ENCODE results near the gene GRAMD4.

Gene GRAMD4

GRCh38 chr22:46600273-46600796, 19.9 kb upstream of the GRAMD4 start:
- Mint-ChIP-seq H3K4me1 (ENCODE audit: low read depth) (peaks cover 13% of the 10 kb centered on the region), H3K4me3 (no peak overlapping the region), H3K9me3 (no peaks in the 10 kb centered on the region), H3K36me3 (ENCODE audit: low read depth) (no peaks in the 10 kb centered on the region), H3K27ac (no peak overlapping the region), H3K27me3 (no peaks in the 10 kb centered on the region)
- no peak for DNase-seq

- Mint-ChIP-seq H3K27ac (no peak overlapping the region), H3K9me3 (no peaks in the 10 kb centered on the region), H3K27me3 (no peaks in the 10 kb centered on the region), H3K36me3 (ENCODE audit: low read depth) (no peaks in the 10 kb centered on the region), H3K4me3 (no peak overlapping the region), H3K4me1 (ENCODE audit: low read depth) (peaks cover 15% of the 10 kb centered on the region)
- no peak for DNase-seq
These were observed 18.2 kb upstream of the GRAMD4 start for GRCh38 chr22:46602025-46602424.

GRCh38 chr22:46604306-46604690, 15.9 kb upstream of the GRAMD4 start:
- Mint-ChIP-seq H3K4me1 (ENCODE audit: low read depth) (peaks cover 15% of the 10 kb centered on the region), H3K9me3 (no peaks in the 10 kb centered on the region), H3K36me3 (ENCODE audit: low read depth) (no peaks in the 10 kb centered on the region), H3K27me3 (no peaks in the 10 kb centered on the region), H3K4me3 (peak overlapping the region; percentile 74), H3K27ac (peak overlapping the region; percentile 94)
- peak; percentile 69 for DNase-seq

GRCh38 chr22:46605117-46605516, 15.1 kb upstream of the GRAMD4 start:
- Mint-ChIP-seq H3K4me3 (no peak overlapping the region), H3K9me3 (no peaks in the 10 kb centered on the region), H3K27ac (no peak overlapping the region), H3K36me3 (ENCODE audit: low read depth) (no peaks in the 10 kb centered on the region), H3K27me3 (no peaks in the 10 kb centered on the region), H3K4me1 (ENCODE audit: low read depth) (peaks cover 15% of the 10 kb centered on the region)
- DNase-seq: no peak

GRCh38 chr22:46606886-46607285, 13.3 kb upstream of the GRAMD4 start:
- no peak for DNase-seq
- H3K36me3 Mint-ChIP-seq (ENCODE audit: low read depth): no peaks in the 10 kb centered on the region
- H3K27ac Mint-ChIP-seq: no peak overlapping the region
- no peaks in the 10 kb centered on the region for H3K9me3 Mint-ChIP-seq
- peaks cover 15% of the 10 kb centered on the region for H3K4me1 Mint-ChIP-seq (ENCODE audit: low read depth)
- no peaks in the 10 kb centered on the region for H3K27me3 Mint-ChIP-seq
- no peak overlapping the region for H3K4me3 Mint-ChIP-seq

GRCh38 chr22:46607483-46608114, 12.6 kb upstream of the GRAMD4 start:
- no peak overlapping the region for H3K4me3 Mint-ChIP-seq
- no peaks in the 10 kb centered on the region for H3K27me3 Mint-ChIP-seq
- no peak overlapping the region for H3K27ac Mint-ChIP-seq
- no peak for DNase-seq
- H3K9me3 Mint-ChIP-seq: no peaks in the 10 kb centered on the region
- H3K36me3 Mint-ChIP-seq (ENCODE audit: low read depth): no peaks in the 10 kb centered on the region
- H3K4me1 Mint-ChIP-seq (ENCODE audit: low read depth): peaks cover 21% of the 10 kb centered on the region

- DNase-seq: no peak
- Mint-ChIP-seq H3K4me3 (no peak overlapping the region), H3K27ac (peak overlapping the region; percentile 40), H3K36me3 (ENCODE audit: low read depth) (no peaks in the 10 kb centered on the region), H3K27me3 (no peaks in the 10 kb centered on the region), H3K4me1 (ENCODE audit: low read depth) (peaks cover 30% of the 10 kb centered on the region), H3K9me3 (no peaks in the 10 kb centered on the region)
These were observed 11.0 kb upstream of the GRAMD4 start for GRCh38 chr22:46609175-46609690.

GRCh38 chr22:46609724-46610201, 10.4 kb upstream of the GRAMD4 start:
- H3K27me3 Mint-ChIP-seq: no peaks in the 10 kb centered on the region
- H3K4me1 Mint-ChIP-seq (ENCODE audit: low read depth): peaks cover 32% of the 10 kb centered on the region
- H3K9me3 Mint-ChIP-seq: no peaks in the 10 kb centered on the region
- H3K4me3 Mint-ChIP-seq: no peak overlapping the region
- H3K27ac Mint-ChIP-seq: no peak overlapping the region
- no peaks in the 10 kb centered on the region for H3K36me3 Mint-ChIP-seq (ENCODE audit: low read depth)
- DNase-seq: no peak

GRCh38 chr22:46610356-46610755, 9.8 kb upstream of the GRAMD4 start:
- Mint-ChIP-seq H3K27ac (no peak overlapping the region), H3K4me3 (no peak overlapping the region), H3K27me3 (no peaks in the 10 kb centered on the region), H3K4me1 (ENCODE audit: low read depth) (peaks cover 29% of the 10 kb centered on the region), H3K9me3 (no peaks in the 10 kb centered on the region), H3K36me3 (ENCODE audit: low read depth) (no peaks in the 10 kb centered on the region)
- DNase-seq: no peak

GRCh38 chr22:46611189-46611588, 9.0 kb upstream of the GRAMD4 start:
- Mint-ChIP-seq H3K27ac (no peak overlapping the region), H3K4me3 (no peak overlapping the region), H3K27me3 (no peaks in the 10 kb centered on the region), H3K9me3 (no peaks in the 10 kb centered on the region), H3K4me1 (ENCODE audit: low read depth) (peaks cover 28% of the 10 kb centered on the region), H3K36me3 (ENCODE audit: low read depth) (no peaks in the 10 kb centered on the region)
- no peak for DNase-seq

GRCh38 chr22:46612341-46612903, 7.8 kb upstream of the GRAMD4 start:
- Mint-ChIP-seq H3K27me3 (no peaks in the 10 kb centered on the region), H3K27ac (peak overlapping the region; percentile 91), H3K4me3 (peak overlapping the region; percentile 84), H3K4me1 (ENCODE audit: low read depth) (peaks cover 28% of the 10 kb centered on the region), H3K36me3 (ENCODE audit: low read depth) (no peaks in the 10 kb centered on the region), H3K9me3 (no peaks in the 10 kb centered on the region)
- no peak for DNase-seq

- Mint-ChIP-seq H3K4me1 (ENCODE audit: low read depth) (peaks cover 28% of the 10 kb centered on the region), H3K9me3 (no peaks in the 10 kb centered on the region), H3K27me3 (no peaks in the 10 kb centered on the region), H3K27ac (peak overlapping the region; percentile 91), H3K4me3 (peak overlapping the region; percentile 84), H3K36me3 (ENCODE audit: low read depth) (no peaks in the 10 kb centered on the region)
- DNase-seq: peak; percentile 61
These were observed 7.1 kb upstream of the GRAMD4 start for GRCh38 chr22:46612904-46613605.

- H3K9me3 Mint-ChIP-seq: no peaks in the 10 kb centered on the region
- H3K36me3 Mint-ChIP-seq (ENCODE audit: low read depth): no peaks in the 10 kb centered on the region
- H3K27me3 Mint-ChIP-seq: no peaks in the 10 kb centered on the region
- H3K4me1 Mint-ChIP-seq (ENCODE audit: low read depth): peaks cover 28% of the 10 kb centered on the region
- DNase-seq: no peak
- H3K4me3 Mint-ChIP-seq: peak overlapping the region; percentile 84
- peak overlapping the region; percentile 91 for H3K27ac Mint-ChIP-seq
These were observed 6.6 kb upstream of the GRAMD4 start for GRCh38 chr22:46613606-46614021.

GRCh38 chr22:46614025-46614931, 5.9 kb upstream of the GRAMD4 start:
- Mint-ChIP-seq H3K4me1 (ENCODE audit: low read depth) (peaks cover 28% of the 10 kb centered on the region), H3K9me3 (no peaks in the 10 kb centered on the region), H3K4me3 (peak overlapping the region; percentile 84), H3K27ac (peak overlapping the region; percentile 91), H3K27me3 (no peaks in the 10 kb centered on the region), H3K36me3 (ENCODE audit: low read depth) (no peaks in the 10 kb centered on the region)
- DNase-seq: peak; percentile 70
